Activated CD8-positive, alpha-beta memory T cell treated with anti-CD3 and anti-CD28 coated beads for 36 hours (primary cell): ENCODE data around the gene CDH5. TPM values are rescaled to one million over a fixed set of nuclear protein-coding genes. Genes with fewer than 3 reads are reported as not detected.

Source experiments
- CTCF ChIA-PET: fragments of 350-600 bp; sonication (Branson Sonifier 250); formaldehyde crosslinking; loops from one replicate; lab custom pipeline; 2021; ENCODE audit warnings: antibody characterized with exemption; lab: Charles Lee
- POLR2A ChIA-PET: fragments of 350-600 bp; sonication (Branson Sonifier 250); formaldehyde crosslinking; loops from one replicate; lab custom pipeline; 2021; ENCODE audit warnings: antibody characterized with exemption; lab: Charles Lee
- total RNA-seq, 2 experiments: library from RNA; stranded (reverse); gene quantifications; one replicate each; pipeline ENCODE4 v1.2.3, GENCODE V29; 2021

The CDH5 gene
- total RNA-seq, 2 experiments from 2014 or later: not detected

- ChIA-PET POLR2A (no interaction called here), CTCF (no interaction called here)
Observed at GRCh38 chr16:66386629-66387622, 20.4 kb downstream of the CDH5 start.

GRCh38 chr16:66387817-66388332 is 21.4 kb downstream of the CDH5 start:
- POLR2A ChIA-PET: no interaction called here

GRCh38 chr16:66388350-66389139 is 22.1 kb downstream of the CDH5 start:
- ChIA-PET POLR2A (no interaction called here), CTCF (no interaction called here)

More at GRCh38 chr16:66387817-66388332, 21.4 kb downstream of the CDH5 start:
- CTCF ChIA-PET: no interaction called here

- CTCF ChIA-PET: no interaction called here
- POLR2A ChIA-PET: no interaction called here
Observed at GRCh38 chr16:66389256-66390176, 23.0 kb downstream of the CDH5 start.

- ChIA-PET POLR2A (no interaction called here), CTCF (no interaction called here)
Observed at GRCh38 chr16:66390346-66391108, 24.0 kb downstream of the CDH5 start.

GRCh38 chr16:66391726-66392670 is 25.5 kb downstream of the CDH5 start:
- ChIA-PET CTCF (interaction anchor here (0.5 to 1.0 kb wide), 3 partner anchors 13 to 33 kb away, joined by 3 to 4 read pairs (median 3); no protein-coding TSS in a partner anchor), POLR2A (no interaction called here)

- ChIA-PET POLR2A (no interaction called here), CTCF (interaction anchor here (0.7 to 1.0 kb wide), 2 partner anchors 11 to 85 kb away, joined by 4 read pairs; no protein-coding TSS in a partner anchor)
Observed at GRCh38 chr16:66395806-66396555, 29.5 kb downstream of the CDH5 start.

GRCh38 chr16:66397736-66398433 is 31.4 kb downstream of the CDH5 start:
- ChIA-PET POLR2A (no interaction called here), CTCF (no interaction called here)

GRCh38 chr16:66399031-66399430 is 32.5 kb downstream of the CDH5 start:
- POLR2A ChIA-PET: interaction anchor here (0.6 kb wide), 1 partner anchor 321 kb away, joined by 6 read pairs; no protein-coding TSS in a partner anchor
- CTCF ChIA-PET: no interaction called here

GRCh38 chr16:66399930-66400329 is 33.4 kb downstream of the CDH5 start:
- ChIA-PET CTCF (no interaction called here), POLR2A (no interaction called here)

GRCh38 chr16:66400503-66401380 is 34.3 kb downstream of the CDH5 start:
- POLR2A ChIA-PET: no interaction called here
- CTCF ChIA-PET: no interaction called here

GRCh38 chr16:66401610-66402009 is 35.1 kb downstream of the CDH5 start:
- ChIA-PET POLR2A (no interaction called here), CTCF (no interaction called here)

- CTCF ChIA-PET: no interaction called here
Observed at GRCh38 chr16:66402166-66402565, 35.7 kb downstream of the CDH5 start.

GRCh38 chr16:66402591-66403230 is 36.2 kb downstream of the CDH5 start:
- ChIA-PET CTCF (no interaction called here), POLR2A (no interaction called here)

More at GRCh38 chr16:66402166-66402565, 35.7 kb downstream of the CDH5 start:
- POLR2A ChIA-PET: no interaction called here
